Upper lobe of left lung (tissue), 6 donors: ENCODE data around the gene COL4A6. TPM values are rescaled to one million over a fixed set of nuclear protein-coding genes. Genes with fewer than 3 reads are reported as not detected.

ENCODE experiments used
- ATAC-seq, 2 donors: fragments of 200-7000 bp; cut with Tn5 transposase; one replicate each; pipeline ENCODE4 v1.9.1; 2022; ENCODE audit warnings: mild to moderate bottlenecking in 2 of 2, moderate library complexity in 2 of 2; ENCODE audit not compliant: low FRiP score in 2 of 2
- DNase-seq, 2 donors: peaks; one replicate each; pipeline ENCODE4 v3.0.0-alpha.2; 2019 to 2020
- H3K27ac ChIP-seq, 4 donors: fragments of 200-600 bp; sonication (generic); one replicate each; pipeline ENCODE4 v1.5.1; 2016 to 2019
- H3K27me3 ChIP-seq, 4 donors: fragments of 200-600 bp; sonication (generic); one replicate each; pipeline ENCODE4 v1.5.1; 2017 to 2019
- H3K36me3 ChIP-seq, 4 donors: fragments of 200-600 bp; sonication (generic); one replicate each; pipeline ENCODE4 v1.5.1; 2016 to 2019
- H3K4me1 ChIP-seq, 4 donors: fragments of 200-600 bp; sonication (generic); one replicate each; pipeline ENCODE4 v1.5.1; 2018 to 2019
- H3K4me3 ChIP-seq, 4 donors: fragments of 200-600 bp; sonication (generic); one replicate each; pipeline ENCODE4 v1.5.1; 2017 to 2019; ENCODE audit warnings: mild to moderate bottlenecking in 2 of 4, moderate library complexity in 1 of 4
- H3K9me3 ChIP-seq, 4 donors: fragments of 200-600 bp; sonication (generic); one replicate each; pipeline ENCODE4 v1.5.1; 2018 to 2019
- EP300 ChIP-seq, 4 donors: sonication (generic); formaldehyde crosslinking; IDR thresholded peaks; one replicate each; pipeline ENCODE4 v1.5.1; 2017; ENCODE audit warnings: antibody characterized with exemption in 4 of 4, control low read depth in 2 of 4
- POLR2A ChIP-seq, 4 donors: fragments of 450-650 bp; IDR thresholded peaks; one replicate each; pipeline ENCODE4 v1.5.1; 2016 to 2017; ENCODE audit warnings: antibody characterized with exemption in 4 of 4, mild to moderate bottlenecking in 2 of 4
- POLR2AphosphoS5 ChIP-seq, 2 donors: sonication (generic); formaldehyde crosslinking; IDR thresholded peaks; one replicate each; pipeline ENCODE4 v1.5.1; 2017; ENCODE audit warnings: antibody characterized with exemption in 2 of 2
- WGBS, 2 donors: methylation state at CpG; one replicate each; pipeline ENCODE4 v1.1.5; 2017 to 2018; 5-methylcytosine and 5-hydroxymethylcytosine counted together
- total RNA-seq, 6 donors: library from RNA; depleted of rRNA in 4 of 6; stranded (reverse); fragments of >200 nt in 4 of 6; gene quantifications; one replicate each; pipeline versions ENCODE4 v1.1.0 to v1.2.1, GENCODE V29; 2016 to 2021
- TF ChIP-seq, protein P1 (sequence below), 6 experiments: fragments of 450-650 bp in 4 of 6; fragments of 200-600 bp in 2 of 6; sonication (generic) in 2 of 6; IDR thresholded peaks; one replicate each; pipeline ENCODE4 v1.5.1; 2016 to 2019; ENCODE audit warnings: antibody characterized with exemption in 6 of 6
- donor health status: DM: no; HTN: no; CAD: no; lungs with moderate emphysema.
- donor health status: DM: no; HTN: yes; CAD: no; lungs with severe emphysema.

The COL4A6 gene
- total RNA-seq, 6 donors from 2014 or later = 0.52 to 3.8 (median 2.2) TPM

DNA sequence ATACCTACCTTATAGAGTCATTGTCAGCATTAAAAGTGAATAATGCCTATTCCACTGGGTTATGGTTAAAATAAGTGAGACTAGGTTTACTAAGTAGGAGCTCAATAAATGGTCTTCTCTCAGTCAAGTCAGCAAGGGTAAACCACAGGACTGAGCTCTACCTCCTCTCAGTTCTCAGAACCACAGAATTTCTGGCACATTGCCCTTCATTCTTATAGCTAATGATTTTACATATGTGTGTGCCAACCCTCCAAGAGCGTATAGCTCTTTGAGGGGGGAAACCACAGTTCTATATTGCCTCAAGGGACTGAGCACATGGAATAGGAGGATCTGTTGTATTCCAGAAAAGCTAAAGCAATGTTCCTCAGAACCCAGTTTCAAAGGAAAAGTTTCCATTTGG is 221.8 kb downstream of the COL4A6 start:
- no peaks in the 10 kb centered on the region for H3K27me3 ChIP-seq
- no peak overlapping the region for H3K27ac ChIP-seq
- TF ChIP-seq POLR2AphosphoS5 (IDR thresholded peaks at IDR 0.05) (no peak), EP300 (IDR thresholded peaks at IDR 0.05) (no peak), POLR2A (IDR thresholded peaks at IDR 0.05) (no peak)
- TF ChIP-seq, protein P1, sequence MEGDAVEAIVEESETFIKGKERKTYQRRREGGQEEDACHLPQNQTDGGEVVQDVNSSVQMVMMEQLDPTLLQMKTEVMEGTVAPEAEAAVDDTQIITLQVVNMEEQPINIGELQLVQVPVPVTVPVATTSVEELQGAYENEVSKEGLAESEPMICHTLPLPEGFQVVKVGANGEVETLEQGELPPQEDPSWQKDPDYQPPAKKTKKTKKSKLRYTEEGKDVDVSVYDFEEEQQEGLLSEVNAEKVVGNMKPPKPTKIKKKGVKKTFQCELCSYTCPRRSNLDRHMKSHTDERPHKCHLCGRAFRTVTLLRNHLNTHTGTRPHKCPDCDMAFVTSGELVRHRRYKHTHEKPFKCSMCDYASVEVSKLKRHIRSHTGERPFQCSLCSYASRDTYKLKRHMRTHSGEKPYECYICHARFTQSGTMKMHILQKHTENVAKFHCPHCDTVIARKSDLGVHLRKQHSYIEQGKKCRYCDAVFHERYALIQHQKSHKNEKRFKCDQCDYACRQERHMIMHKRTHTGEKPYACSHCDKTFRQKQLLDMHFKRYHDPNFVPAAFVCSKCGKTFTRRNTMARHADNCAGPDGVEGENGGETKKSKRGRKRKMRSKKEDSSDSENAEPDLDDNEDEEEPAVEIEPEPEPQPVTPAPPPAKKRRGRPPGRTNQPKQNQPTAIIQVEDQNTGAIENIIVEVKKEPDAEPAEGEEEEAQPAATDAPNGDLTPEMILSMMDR (IDR thresholded peaks at IDR 0.05) = no peak
- ATAC-seq = no peak
- DNase-seq = no peak
- no peaks in the 10 kb centered on the region for H3K4me1 ChIP-seq
- H3K4me3 ChIP-seq = no peak overlapping the region
- no peaks in the 10 kb centered on the region for H3K9me3 ChIP-seq
- no peaks in the 10 kb centered on the region for H3K36me3 ChIP-seq
- WGBS, 2 donors = 62 to 100% methylated on average over 1 of the region's 1 CpG

- no peaks in the 10 kb centered on the region for H3K4me1 ChIP-seq
- no peak for ATAC-seq
- H3K4me3 ChIP-seq = no peak overlapping the region
- DNase-seq = no peak
- H3K27ac ChIP-seq = no peak overlapping the region
- no peaks in the 10 kb centered on the region for H3K36me3 ChIP-seq
- no peaks in the 10 kb centered on the region for H3K9me3 ChIP-seq
- H3K27me3 ChIP-seq = no peaks in the 10 kb centered on the region
- 82 to 86% methylated on average over 1 of the region's 1 CpG for WGBS, 2 donors
- TF ChIP-seq POLR2A (IDR thresholded peaks at IDR 0.05) (no peak), POLR2AphosphoS5 (IDR thresholded peaks at IDR 0.05) (no peak), EP300 (IDR thresholded peaks at IDR 0.05) (no peak)
- TF ChIP-seq, protein P1 (IDR thresholded peaks at IDR 0.05) = no peak
Observed at GRCh38 chrX:108211301-108211700, 226.9 kb downstream of the COL4A6 start.

DNA sequence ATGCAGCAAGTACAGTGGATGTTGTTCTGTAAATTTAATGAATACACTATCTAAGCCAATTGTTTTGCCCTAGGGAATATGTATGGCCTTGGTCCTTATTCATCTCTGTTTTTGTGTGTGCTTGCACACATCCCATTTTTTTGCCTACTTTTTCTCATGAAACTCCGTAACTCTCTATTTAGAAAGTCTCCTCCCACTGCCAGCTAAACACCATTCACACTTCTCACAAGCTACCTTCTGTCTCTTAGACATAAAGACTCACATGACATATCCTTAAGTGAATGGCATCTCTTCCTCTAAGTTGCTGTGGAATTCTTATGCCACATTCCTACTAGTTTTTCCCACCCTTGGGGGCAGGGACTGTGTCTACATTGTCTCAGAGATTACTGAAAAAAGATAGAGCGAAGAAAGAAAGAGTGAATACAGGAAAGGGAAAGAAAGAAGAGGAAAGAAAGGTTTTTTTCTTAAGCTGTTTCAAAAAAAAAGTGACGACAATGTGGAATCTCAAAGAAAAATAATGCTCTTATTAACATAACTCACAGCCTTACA is 229.1 kb downstream of the COL4A6 start:
- no peak overlapping the region for H3K4me3 ChIP-seq
- ATAC-seq (no peak), DNase-seq (no peak)
- no peaks in the 10 kb centered on the region for H3K36me3 ChIP-seq
- H3K4me1 ChIP-seq = no peaks in the 10 kb centered on the region
- 73 to 83% methylated on average over 3 of the region's 3 CpGs for WGBS, 2 donors
- H3K27me3 ChIP-seq = no peaks in the 10 kb centered on the region
- TF ChIP-seq, protein P1 (IDR thresholded peaks at IDR 0.05) = no peak
- TF ChIP-seq POLR2AphosphoS5 (IDR thresholded peaks at IDR 0.05) (no peak), EP300 (IDR thresholded peaks at IDR 0.05) (no peak), POLR2A (IDR thresholded peaks at IDR 0.05) (no peak)
- no peak overlapping the region for H3K27ac ChIP-seq
- no peaks in the 10 kb centered on the region for H3K9me3 ChIP-seq

DNA sequence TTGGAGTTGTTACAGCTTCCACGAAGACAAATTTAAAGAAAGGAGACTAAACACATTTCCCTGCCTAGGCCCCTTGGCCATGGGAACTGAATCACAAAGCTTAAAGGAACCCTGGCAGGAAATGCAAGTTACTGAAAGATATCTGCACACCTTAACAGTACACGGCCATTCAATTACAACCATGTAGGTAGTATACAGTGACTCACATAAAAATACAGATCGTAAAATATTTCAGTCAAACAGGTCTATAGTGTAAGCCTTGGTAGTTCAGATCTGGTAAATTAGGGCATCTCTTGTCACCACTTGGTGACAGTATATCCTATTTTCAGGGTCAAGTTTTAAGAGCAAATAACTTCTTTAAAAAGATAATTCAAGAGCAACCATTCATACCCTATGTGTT is 234.7 kb downstream of the COL4A6 start:
- DNase-seq = no peak
- TF ChIP-seq POLR2A (IDR thresholded peaks at IDR 0.05) (no peak), EP300 (IDR thresholded peaks at IDR 0.05) (no peak), POLR2AphosphoS5 (IDR thresholded peaks at IDR 0.05) (no peak)
- TF ChIP-seq, protein P1 (IDR thresholded peaks at IDR 0.05) = no peak
- no peak for ATAC-seq
- H3K9me3 ChIP-seq = no peaks in the 10 kb centered on the region
- H3K27ac ChIP-seq = no peak overlapping the region
- no peaks in the 10 kb centered on the region for H3K4me1 ChIP-seq
- H3K27me3 ChIP-seq = no peaks in the 10 kb centered on the region
- H3K4me3 ChIP-seq = no peak overlapping the region
- H3K36me3 ChIP-seq = no peaks in the 10 kb centered on the region
- 62 to 76% methylated on average over 3 of the region's 3 CpGs for WGBS, 2 donors

DNA sequence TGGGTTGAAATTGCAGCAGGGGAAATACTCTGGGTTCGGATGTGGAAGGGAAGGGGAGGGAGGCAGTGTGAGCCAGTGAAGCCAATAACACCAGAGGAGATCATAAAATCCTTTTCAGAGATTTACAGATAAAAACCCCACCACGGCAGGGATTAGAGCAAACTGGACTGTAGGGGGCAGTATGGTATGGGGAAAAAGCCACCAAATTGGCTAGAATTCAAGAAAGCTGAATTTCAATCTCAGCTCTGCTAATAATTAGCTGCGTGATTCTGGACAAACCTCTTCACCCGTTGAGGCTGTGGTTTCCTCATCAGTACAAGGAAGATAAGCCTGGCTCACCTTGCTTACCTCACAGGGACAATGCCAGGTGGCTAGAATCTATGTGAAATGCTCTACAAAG is 238.5 kb downstream of the COL4A6 start:
- no peaks in the 10 kb centered on the region for H3K27me3 ChIP-seq
- H3K4me1 ChIP-seq = no peaks in the 10 kb centered on the region
- no peak overlapping the region for H3K4me3 ChIP-seq
- H3K27ac ChIP-seq = no peak overlapping the region
- 8 to 9% methylated on average over 4 of the region's 4 CpGs for WGBS, 2 donors
- DNase-seq = peak in 1 of 2 donors; percentile 25
- TF ChIP-seq POLR2A (IDR thresholded peaks at IDR 0.05) (no peak), POLR2AphosphoS5 (IDR thresholded peaks at IDR 0.05) (no peak), EP300 (IDR thresholded peaks at IDR 0.05) (no peak)
- TF ChIP-seq, protein P1 (IDR thresholded peaks at IDR 0.05) = peak in 5 of 6 experiments; percentile 24 to 48 (median 30)
- no peaks in the 10 kb centered on the region for H3K36me3 ChIP-seq
- peak; percentile 24 to 25 for ATAC-seq
- H3K9me3 ChIP-seq = no peaks in the 10 kb centered on the region
